Right ventricle myocardium inferior (tissue), 1 donor: ENCODE data around the gene XAF1. TPM values are rescaled to one million over a fixed set of nuclear protein-coding genes. Genes with fewer than 3 reads are reported as not detected.
"Not testable (repeated sequence)": the region's sequence is repeated elsewhere in the genome, so short reads cannot be mapped to it uniquely, and the experiment has no call there.

Source experiments
- ATAC-seq: fragments of 200-7000 bp; cut with Tn5 transposase; one replicate; pipeline ENCODE4 v1.9.1; 2020; ENCODE audit warnings: mild to moderate bottlenecking, moderate library complexity
- DNase-seq: peaks from one replicate; pipeline ENCODE4 v3.0.0; 2021; ENCODE audit errors: missing footprints
- intact Hi-C: fragments of 100-400 bp; cut with DNase I; formaldehyde crosslinking; loops from one replicate; pipeline ENCODE4 v1.11.0; 2022
- long read RNA-seq: library from polyadenylated mRNA; unstranded; transcript quantifications from one replicate; pipeline ENCODE4 v2.0.0, GENCODE V29; 2021
- total RNA-seq: library from RNA; stranded (reverse); fragmentation: NEBNext Ultra II Directional; extraction: Animal tissue kit (Norgen Biotek cat#: 25700); gene quantifications from one replicate; pipeline ENCODE4 v1.2.1, GENCODE V29; 2021
- donor health status: DM: no; HTN: yes; CAD: no; lungs with severe emphysema.

Gene XAF1
- 16.8 TPM for total RNA-seq
- long read RNA-seq, partial matches to known transcripts, result 2 of 5 reads
- long read RNA-seq, other reads (novel, unspliced or antisense), result 3 of 5 reads

GRCh38 chr17:6755731-6756184 is at the start of gene XAF1:
TSS of gene XAF1 (plus strand) at chr17:6756046. CDS start at chr17:6756079, 33 bp downstream.
- intact Hi-C loops, result no loop called here

GRCh38 chr17:6706499-6706898 is 49.3 kb upstream of the XAF1 start:
- DNase-seq, result no peak
- intact Hi-C loops, result no loop called here
- ATAC-seq, result no peak

More at GRCh38 chr17:6755731-6756184, at the start of gene XAF1:
- peak; percentile 78 for DNase-seq
- ATAC-seq, result peak; percentile 35

- no peak for ATAC-seq
- no peak for DNase-seq
- intact Hi-C loops, result no loop called here
These were observed 48.9 kb upstream of the XAF1 start for GRCh38 chr17:6706996-6707395.

GRCh38 chr17:6708357-6708961 is 47.4 kb upstream of the XAF1 start:
- intact Hi-C loops, result no loop called here
- no peak for DNase-seq
- no peak for ATAC-seq

- no peak for ATAC-seq
- intact Hi-C loops, result no loop called here
- DNase-seq, result no peak
These were observed 45.5 kb upstream of the XAF1 start for GRCh38 chr17:6710317-6710716.

- ATAC-seq, result no peak
- intact Hi-C loops, result no loop called here
- DNase-seq, result no peak
These were observed 44.7 kb upstream of the XAF1 start for GRCh38 chr17:6711081-6711674.

- ATAC-seq (no peak), DNase-seq (no peak)
- intact Hi-C loops, result no loop called here
These were observed 44.2 kb upstream of the XAF1 start for GRCh38 chr17:6711681-6712057.

GRCh38 chr17:6712058-6712853 is 43.6 kb upstream of the XAF1 start:
- ATAC-seq (no peak), DNase-seq (no peak)
- intact Hi-C loops, result no loop called here

GRCh38 chr17:6712854-6713129 is 43.1 kb upstream of the XAF1 start:
- DNase-seq (no peak), ATAC-seq (no peak)
- intact Hi-C loops, result no loop called here

GRCh38 chr17:6713130-6713917 is 42.5 kb upstream of the XAF1 start, which contains the start of gene SLC13A5:
TSS of gene SLC13A5 (minus strand) at chr17:6713369. CDS start at chr17:6713333, 36 bp downstream.
- ATAC-seq, result peak; percentile 34
- DNase-seq, result no peak
- intact Hi-C loops, result no loop called here

- ATAC-seq, result no peak
- DNase-seq, result no peak
- intact Hi-C loops, result no loop called here
These were observed 42.0 kb upstream of the XAF1 start for GRCh38 chr17:6713918-6714271.

GRCh38 chr17:6714315-6714874 is 41.5 kb upstream of the XAF1 start:
- intact Hi-C loops, result no loop called here
- no peak for ATAC-seq
- no peak for DNase-seq

- ATAC-seq (no peak), DNase-seq (no peak)
- intact Hi-C loops, result no loop called here
These were observed 39.1 kb upstream of the XAF1 start for GRCh38 chr17:6716736-6717135.

- DNase-seq (no peak), ATAC-seq (no peak)
- intact Hi-C loops, result no loop called here
These were observed 34.1 kb upstream of the XAF1 start for GRCh38 chr17:6721744-6722143.

GRCh38 chr17:6724009-6724408 is 31.8 kb upstream of the XAF1 start:
- ATAC-seq, result no peak
- intact Hi-C loops, result no loop called here
- no peak for DNase-seq

- ATAC-seq, result no peak
- intact Hi-C loops, result no loop called here
- no peak for DNase-seq
These were observed 26.3 kb upstream of the XAF1 start for GRCh38 chr17:6729531-6729930.

- ATAC-seq, DNase-seq, intact Hi-C loops: not testable (repeated sequence)
These were observed 9.2 kb upstream of the XAF1 start for GRCh38 chr17:6746665-6747064.

GRCh38 chr17:6748617-6749016 is 7.2 kb upstream of the XAF1 start:
- DNase-seq, result no peak
- ATAC-seq, result no peak
- intact Hi-C loops, result no loop called here

GRCh38 chr17:6749519-6749918 is 6.3 kb upstream of the XAF1 start:
- ATAC-seq (no peak), DNase-seq (no peak)
- intact Hi-C loops, result no loop called here
